BJ (cell line): ENCODE results near the gene SUSD6. TPM values are rescaled to one million over a fixed set of nuclear protein-coding genes. Genes with fewer than 3 reads are reported as not detected.

Experiments
- CTCF ChIA-PET: fragments of 350-600 bp; formaldehyde crosslinking; extraction: SDS; loops from one replicate; lab custom pipeline; 2021; ENCODE audit warnings: antibody characterized with exemption, inconsistent platforms; lab: Yijun Ruan, JAX
- POLR2A ChIA-PET: fragments of 300-600 bp; sonication (Branson Sonifier 250); formaldehyde crosslinking; extraction: SDS; loops from one replicate; lab custom pipeline; 2021; ENCODE audit warnings: antibody characterized with exemption; lab: Charles Lee
- DNase-seq: peaks from one replicate; pipeline ENCODE4 v3.0.0-alpha.2; 2011; ENCODE audit warnings: low read depth
- H3K27me3 ChIP-seq: 2 replicates; pipeline ENCODE4 v1.6.0; 2011; ENCODE audit warnings: low read length; ENCODE audit not compliant: control insufficient read depth, insufficient read depth
- H3K36me3 ChIP-seq: 2 replicates; pipeline ENCODE4 v1.5.1; 2011; ENCODE audit warnings: low read length; ENCODE audit not compliant: control insufficient read depth, insufficient read depth
- H3K4me3 ChIP-seq: 2 replicates; pipeline ENCODE4 v1.5.1; 2011; ENCODE audit warnings: low read depth, mild to moderate bottlenecking, control low read depth, low read length
- CTCF ChIP-seq: IDR thresholded peaks from 2 replicates; pipeline ENCODE4 v1.5.1; 2011; ENCODE audit warnings: low read depth, mild to moderate bottlenecking, control low read depth, inconsistent platforms, low read length, moderate library complexity; ENCODE audit not compliant: insufficient read depth
- polyA plus RNA-seq: library from polyadenylated mRNA; depleted of rRNA; stranded (reverse); fragments of >200 nt; gene quantifications from 2 replicates; pipeline ENCODE4 v1.2.3, GENCODE V29; 2011

The SUSD6 gene
- polyA plus RNA-seq, 1 experiment: 20.3 TPM

GRCh38 chr14:69650948-69651369 lies 39.6 kb downstream of the SUSD6 start:
- H3K27me3 ChIP-seq: no peaks in the 10 kb centered on the region
- H3K36me3 ChIP-seq: no peaks in the 10 kb centered on the region
- DNase-seq: no peak
- TF ChIP-seq CTCF: no peak
- H3K4me3 ChIP-seq: no peak overlapping the region
- ChIA-PET POLR2A (no interaction called here), CTCF (no interaction called here)

- no peaks in the 10 kb centered on the region for H3K27me3 ChIP-seq
- POLR2A ChIA-PET: no interaction called here
- no peaks in the 10 kb centered on the region for H3K36me3 ChIP-seq
- no peak for TF ChIP-seq CTCF
- no peak overlapping the region for H3K4me3 ChIP-seq
- DNase-seq: no peak
- CTCF ChIA-PET: no interaction called here
Measured at GRCh38 chr14:69651664-69652063, 40.3 kb downstream of the SUSD6 start.

- Histone ChIP-seq H3K36me3 (no peaks in the 10 kb centered on the region), H3K27me3 (no peaks in the 10 kb centered on the region), H3K4me3 (no peak overlapping the region)
- ChIA-PET CTCF (interaction anchor here (0.6 to 1.5 kb wide), 6 partner anchors 12 to 49 kb away, joined by 3 to 4 read pairs (median 3); no protein-coding TSS in a partner anchor), POLR2A (no interaction called here)
- no peak for TF ChIP-seq CTCF
- no peak for DNase-seq
Measured at GRCh38 chr14:69652942-69653684, 41.7 kb downstream of the SUSD6 start.

GRCh38 chr14:69654116-69654515 lies 42.7 kb downstream of the SUSD6 start:
- ChIA-PET CTCF (no interaction called here), POLR2A (no interaction called here)
- no peak for TF ChIP-seq CTCF
- no peak for DNase-seq
- Histone ChIP-seq H3K36me3 (peaks cover 2% of the 10 kb centered on the region; the same call in 1 of the 2 replicates), H3K4me3 (no peak overlapping the region), H3K27me3 (no peaks in the 10 kb centered on the region)

GRCh38 chr14:69657950-69658355 lies 46.6 kb downstream of the SUSD6 start:
- POLR2A ChIA-PET: no interaction called here
- TF ChIP-seq CTCF: no peak
- DNase-seq: no peak
- Histone ChIP-seq H3K27me3 (no peaks in the 10 kb centered on the region), H3K4me3 (no peak overlapping the region), H3K36me3 (peaks cover 4% of the 10 kb centered on the region; the same call in 1 of the 2 replicates)
- CTCF ChIA-PET: interaction anchor here (0.7 kb wide), 1 partner anchor 11 kb away, joined by 3 read pairs; no protein-coding TSS in a partner anchor
